NCI-H187 treated with DMSO at 0.1 percent for 48 hours (cell line): ENCODE results near the gene ACCS.
A peak's percentile ranks its signal among the peaks of the same experiment; 100 is the strongest.

Experiments
- DNase-seq: peaks from one replicate; lab custom pipeline; 2025; lab: John Stamatoyannopoulos, UW

The ACCS gene

DNA sequence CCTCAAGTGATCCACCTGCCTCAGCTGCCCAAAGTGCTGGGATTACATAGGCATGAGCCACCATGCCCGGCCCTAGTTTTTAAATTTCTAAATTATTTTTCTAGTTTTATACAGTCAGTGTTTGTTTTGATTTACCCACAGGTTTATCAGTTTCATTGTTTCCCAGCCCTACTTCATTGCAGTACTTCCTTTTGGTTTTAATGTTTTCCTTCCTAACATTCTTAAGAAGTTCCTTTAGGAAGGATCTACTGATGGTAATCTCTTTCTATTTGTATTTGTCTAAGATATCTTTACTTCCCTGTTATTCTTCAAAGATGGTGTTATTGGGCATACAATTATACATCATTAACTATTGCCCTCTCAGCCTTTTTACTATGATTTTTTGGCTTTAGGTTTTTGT lies 24.5 kb downstream of the ACCS start:
- DNase-seq: no peak

DNA sequence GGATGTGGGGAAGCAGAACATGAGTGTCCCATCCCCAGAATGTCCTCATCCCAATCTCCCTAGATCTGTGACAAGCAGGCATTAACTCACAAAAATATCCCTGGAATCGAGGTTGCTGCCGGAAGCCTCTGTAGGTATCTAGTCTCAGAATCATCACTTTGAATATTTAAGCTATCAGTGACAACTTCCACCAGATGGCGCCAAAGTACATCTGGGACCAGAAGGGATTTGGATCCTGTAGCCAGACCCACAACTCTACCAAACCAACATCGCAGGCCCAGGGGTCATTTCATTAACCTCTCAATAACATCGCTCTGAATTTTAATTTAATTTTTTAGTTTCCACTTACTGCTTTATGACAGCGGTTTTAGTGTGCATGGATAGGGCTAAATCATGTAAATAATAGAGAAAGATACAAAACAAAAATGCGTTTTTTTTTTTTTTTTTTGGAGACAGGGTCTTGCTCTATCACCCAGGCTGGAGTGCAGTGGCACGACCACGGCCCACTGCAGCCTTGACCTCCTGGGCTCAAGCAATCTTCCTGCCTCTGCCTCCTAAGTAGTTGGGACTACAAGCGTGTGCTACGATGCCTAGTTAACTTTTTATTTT lies 28.3 kb downstream of the ACCS start:
- peak; percentile 69 for DNase-seq

DNA sequence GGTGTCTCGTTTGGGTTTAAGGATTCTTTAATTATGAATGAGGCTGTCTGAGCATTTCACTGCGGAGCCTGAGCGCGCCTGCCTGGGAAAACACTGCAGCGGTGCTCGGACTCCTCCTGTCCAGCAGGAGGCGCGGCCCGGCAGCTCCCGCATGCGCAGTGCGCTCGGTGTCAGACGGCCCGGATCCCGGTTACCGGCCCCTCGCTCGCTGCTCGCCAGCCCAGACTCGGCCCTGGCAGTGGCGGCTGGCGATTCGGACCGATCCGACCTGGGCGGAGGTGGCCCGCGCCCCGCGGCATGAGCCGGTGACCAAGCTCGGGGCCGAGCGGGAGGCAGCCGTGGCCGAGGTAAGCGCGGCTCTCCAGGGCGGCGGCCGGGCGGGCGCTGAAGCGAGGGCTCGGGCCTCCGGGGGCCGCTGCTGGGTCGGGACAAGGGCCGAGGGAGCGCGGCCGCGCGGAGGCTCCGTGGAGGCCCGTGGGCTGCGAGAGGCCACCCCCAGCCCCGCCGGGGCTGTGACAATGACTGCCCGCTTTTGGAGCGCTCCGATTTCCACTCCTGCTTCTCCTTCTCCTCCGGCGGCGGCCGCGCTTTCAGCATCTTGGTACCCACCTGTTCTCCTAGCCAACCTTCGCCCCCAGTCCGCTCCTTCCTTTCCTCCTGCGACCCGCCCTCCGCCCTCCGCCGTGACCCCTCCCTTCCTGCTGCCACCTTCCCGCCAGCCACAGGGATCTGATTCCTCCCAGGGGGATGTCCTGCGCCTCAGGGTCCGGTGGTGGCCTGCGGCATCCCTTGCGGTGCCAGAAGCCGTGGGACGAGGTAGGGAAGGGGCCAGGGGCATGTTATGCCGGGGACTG lies 29.7 kb downstream of the ACCS start, which contains the start of gene EXT2:
Gene EXT2, plus strand, starts transcription at position 173 of the 854 bp plus-strand sequence. CDS start 12,035 bp downstream, outside the sequence.
- peak; percentile 56 for DNase-seq

DNA sequence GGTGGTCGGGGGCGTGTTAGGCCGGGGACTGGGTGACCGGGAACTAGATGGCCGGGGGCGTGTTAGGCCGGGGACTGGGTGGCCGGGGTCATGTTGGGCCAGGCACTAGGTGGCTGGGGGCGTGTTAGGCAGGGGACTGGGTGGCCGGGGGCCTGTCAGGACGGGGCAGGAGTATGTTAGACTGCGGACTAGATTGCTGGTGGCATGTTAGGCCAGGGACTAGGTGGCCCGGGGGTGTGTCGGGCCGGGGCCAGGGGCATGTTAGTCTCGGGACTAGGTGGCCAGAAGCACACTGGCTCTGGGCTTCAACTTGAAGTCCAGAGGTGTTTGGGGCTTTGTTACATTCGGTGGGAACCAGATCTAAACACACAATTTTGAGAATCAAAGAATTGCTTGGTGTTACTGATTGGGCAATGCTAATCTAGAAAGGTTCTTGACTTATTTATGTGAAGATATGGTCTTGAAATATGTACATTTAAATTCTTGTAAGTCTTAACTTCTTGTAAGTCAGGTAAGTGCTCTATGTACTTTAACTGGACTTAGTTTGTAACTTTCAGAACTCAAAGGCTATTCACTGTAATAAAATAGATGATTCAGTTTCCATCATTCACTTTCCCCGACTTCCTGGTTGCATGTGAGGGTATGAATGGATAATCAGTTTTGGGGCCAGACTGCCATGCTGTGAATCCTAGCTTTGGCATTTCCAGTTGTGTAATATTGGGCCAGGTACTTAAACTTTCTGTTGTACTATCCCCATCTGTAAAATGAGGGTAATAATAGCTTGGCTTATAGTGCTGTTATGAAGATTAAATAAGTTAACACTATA lies 30.5 kb downstream of the ACCS start:
- no peak for DNase-seq

DNA sequence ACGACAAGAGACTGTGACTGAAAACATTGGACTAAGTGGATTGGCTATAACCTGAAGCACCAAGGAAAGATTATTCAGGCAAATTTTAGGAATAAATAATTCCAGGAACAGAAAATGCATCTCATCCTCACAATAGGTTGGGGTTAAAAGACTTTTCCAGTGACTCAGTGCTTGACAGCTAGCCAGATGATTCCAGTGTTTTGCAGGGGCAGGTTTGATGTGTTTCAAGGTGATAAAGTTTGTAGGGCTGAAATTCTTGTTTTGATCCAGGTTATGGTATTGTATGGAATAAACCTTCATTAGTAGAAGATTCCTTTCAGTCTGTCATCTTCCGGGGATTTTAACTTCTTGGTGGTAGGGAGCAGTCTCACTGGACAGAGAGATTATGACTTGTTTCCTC lies 31.8 kb downstream of the ACCS start:
- no peak for DNase-seq

DNA sequence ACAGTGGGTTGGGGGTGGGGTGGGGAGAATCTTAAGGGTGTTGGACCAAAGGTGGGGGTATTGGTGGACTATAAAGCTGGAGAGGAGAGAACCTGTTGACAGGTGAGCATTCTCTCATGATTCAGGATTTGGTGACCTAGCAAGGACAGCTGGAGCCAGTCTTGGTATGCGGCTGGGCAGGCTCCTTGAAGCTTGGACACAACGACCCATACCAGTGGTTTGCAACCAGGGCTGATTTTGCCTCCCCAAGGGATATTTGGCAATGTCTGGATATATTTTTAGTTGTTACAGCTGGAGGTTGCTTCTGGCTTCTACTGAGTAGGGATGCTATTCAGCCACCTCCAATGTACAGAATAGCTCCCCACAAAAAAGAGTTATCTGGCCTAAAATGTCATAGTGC lies 35.0 kb downstream of the ACCS start:
- no peak for DNase-seq

DNA sequence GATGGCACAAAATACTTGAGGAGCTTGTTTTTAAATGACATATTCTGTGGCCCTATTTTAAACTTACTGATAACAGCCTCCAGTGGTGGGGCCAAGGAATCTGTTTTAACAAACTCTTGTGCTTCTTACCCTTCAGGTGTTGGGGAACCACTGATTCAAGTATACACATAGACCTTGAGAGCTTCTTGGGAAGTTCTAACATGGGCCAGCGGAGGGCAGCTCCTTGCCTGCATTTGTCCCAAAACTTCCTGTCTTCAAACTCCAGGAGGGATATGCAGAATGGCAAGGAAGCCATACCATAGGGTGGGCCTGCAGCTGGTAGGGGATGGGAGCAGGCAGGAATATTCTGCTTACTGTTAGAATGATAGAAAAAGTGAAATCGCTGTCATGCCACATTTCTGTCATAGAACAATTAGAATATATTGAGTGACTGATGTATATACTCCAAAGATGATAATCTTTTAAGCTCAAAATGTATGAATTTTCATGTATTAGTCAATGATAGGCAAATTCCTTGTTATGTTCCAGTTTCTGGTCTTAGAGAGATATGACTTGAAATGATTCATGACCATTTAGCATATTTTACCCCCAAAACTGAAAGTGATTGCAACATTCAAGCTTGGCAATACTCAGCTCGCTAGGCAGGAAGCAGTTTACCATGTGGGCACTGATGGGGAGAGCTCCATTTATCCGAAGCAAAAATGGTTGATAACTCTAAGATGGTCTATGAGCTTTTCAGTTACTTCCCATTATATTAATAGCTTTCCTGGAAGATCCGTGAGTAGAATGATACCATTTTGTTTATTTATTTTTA lies 38.6 kb downstream of the ACCS start:
- DNase-seq: no peak

DNA sequence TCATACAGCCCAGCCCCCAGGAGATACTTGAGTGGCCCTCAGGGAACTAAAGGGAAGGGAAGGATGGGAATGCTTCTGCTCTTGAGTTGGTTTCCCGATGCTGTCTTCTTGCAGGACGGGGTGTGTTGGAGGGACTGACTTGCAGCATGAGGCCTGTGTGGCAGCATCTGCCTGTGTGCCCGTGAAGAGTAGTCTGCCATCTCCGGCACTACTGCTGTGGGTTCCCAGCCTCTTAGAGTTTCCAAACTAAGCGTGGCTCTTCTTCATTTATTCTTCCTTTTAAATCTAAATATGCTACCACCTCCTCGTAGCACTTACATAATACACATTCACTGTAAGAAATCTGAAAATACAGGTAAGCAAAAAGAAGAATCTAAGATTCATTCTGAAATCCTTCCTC lies 42.2 kb downstream of the ACCS start:
- no peak for DNase-seq

DNA sequence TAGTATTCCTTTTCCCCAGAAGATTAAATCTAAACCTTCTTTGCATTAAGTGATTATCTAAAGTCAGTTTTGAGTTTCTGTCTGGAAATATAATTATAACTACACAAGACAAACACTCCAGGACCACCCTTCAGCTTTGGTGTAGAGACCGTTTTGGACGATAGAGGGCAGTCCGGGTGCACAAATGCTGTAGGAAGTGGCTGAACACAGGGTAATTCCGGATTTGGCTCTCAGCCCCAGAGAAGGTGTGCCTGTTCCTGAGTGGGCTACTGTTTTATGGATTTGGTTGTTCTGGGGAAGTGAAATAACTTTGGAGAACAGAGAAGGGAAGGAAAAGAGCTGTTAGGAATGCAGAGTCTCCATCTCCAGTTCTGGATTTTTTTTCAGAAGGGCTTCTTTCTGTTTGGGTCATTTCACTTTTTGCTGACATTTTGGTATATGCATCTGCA lies 44.2 kb downstream of the ACCS start:
- no peak for DNase-seq

DNA sequence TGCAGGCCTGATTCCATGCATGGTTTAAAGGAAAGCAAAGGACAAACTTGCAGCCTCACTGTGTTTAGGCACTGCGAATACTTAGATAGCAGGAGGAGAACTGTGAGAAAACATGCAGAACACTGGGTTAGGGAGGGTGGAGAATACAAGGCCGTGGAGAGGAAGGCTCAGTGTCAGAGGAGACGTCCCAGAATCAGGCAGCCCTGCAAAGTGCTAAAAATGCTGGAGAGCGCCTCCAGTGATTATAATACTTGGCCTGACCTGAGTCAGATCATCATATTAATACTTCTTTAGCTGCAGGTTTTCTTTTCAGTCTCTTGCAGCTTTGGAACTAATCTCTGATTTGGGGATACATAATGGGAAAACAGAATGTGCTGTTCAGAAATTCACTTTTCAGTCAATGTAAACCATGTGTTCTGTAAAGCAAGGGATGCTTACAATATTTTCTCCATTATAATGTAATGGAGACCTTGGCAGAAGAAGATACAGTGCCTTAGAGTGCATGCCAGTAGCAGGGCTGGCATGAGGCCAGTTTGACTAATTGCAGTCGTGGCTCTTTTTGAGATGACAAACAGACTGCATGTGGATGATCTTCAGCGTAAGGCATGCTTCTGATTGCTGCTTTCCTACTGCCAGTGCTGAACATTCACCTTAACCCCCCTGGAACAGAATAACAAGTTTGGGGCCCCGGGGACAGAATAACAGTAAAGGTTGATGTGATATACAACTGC lies 46.2 kb downstream of the ACCS start:
- DNase-seq: no peak

DNA sequence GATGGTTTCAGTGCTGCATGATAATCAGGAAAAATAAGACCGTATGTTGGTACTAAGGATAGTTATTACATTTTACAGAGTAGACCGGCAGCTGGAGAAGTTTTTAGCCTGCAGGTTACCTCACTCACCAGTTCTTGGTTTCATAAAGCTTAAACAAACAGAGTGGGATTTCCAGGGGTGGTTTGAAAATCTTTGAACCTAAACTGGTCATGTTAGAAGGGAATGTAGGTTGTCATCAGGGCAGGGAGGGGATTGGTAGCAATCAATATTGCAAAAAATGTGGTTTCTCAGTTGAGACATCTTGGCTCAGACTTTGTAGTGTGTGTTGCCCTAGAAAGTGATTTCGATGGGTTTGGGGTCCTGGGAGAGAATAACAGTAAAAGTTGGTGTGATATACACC lies 46.9 kb downstream of the ACCS start:
- no peak for DNase-seq

DNA sequence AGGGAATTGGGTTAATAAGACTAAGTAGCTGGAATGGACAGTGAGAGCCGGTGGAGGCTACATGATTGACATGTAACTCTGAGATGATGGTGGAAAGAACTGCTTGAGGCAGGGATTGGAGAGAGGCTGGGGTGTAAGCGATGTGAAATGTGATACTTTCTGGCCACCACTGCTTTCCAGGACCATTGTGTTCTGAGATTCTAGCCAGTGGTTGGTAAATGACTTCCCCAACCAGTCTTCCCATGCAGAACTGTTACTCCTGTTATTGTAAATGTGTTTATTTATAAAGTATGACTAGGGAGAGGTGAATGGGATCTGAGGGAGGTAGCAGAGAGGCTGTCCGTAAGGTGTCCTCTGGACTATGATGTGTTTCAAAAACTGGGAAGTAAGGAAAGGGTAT lies 47.5 kb downstream of the ACCS start:
- no peak for DNase-seq

DNA sequence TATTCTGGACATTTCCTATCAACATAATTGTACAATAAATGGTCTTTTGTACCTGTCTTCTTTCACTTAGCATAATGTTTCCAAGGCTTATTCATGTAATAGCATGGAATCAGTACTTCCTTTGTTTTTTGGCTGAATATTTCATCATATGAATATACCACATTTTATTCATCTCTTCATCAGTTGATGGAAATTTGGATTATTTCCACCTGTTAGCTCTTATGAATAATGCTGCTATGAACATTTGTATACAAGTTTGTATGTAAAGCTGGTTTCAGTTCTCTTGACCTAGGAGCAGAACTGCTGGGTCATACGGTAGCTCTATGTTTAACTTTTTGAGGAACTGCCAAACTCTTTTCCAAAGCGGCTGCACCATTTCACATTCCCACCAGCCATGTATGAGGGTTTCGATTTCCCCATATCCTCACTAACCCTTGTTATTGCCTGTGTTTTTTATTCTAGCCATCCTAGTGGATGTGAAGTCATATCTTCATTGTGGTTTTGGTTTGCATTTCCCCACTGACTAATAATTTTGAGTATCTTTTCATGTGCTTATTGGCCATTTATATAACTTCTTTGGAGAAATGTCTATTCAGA lies 50.3 kb downstream of the ACCS start:
- no peak for DNase-seq

DNA sequence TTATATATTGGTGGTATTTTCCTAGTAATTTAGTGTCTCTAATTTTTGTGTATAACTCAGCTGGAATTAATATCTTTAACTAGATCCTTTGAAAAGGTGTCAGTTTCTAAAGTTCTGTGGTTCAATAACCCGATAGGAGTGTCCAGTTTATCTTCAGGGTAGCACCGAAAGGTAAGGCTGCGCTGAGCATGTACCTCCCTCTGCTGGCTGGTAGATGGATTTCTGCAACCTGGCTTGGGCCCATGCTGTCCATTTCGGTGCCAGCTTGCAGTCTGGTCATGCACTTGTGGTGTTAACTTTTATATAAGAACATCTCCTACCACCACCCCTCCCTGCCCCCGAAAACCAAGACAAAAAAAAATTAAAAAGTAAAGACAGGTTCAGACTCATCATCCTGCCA lies 54.1 kb downstream of the ACCS start:
- DNase-seq: no peak

DNA sequence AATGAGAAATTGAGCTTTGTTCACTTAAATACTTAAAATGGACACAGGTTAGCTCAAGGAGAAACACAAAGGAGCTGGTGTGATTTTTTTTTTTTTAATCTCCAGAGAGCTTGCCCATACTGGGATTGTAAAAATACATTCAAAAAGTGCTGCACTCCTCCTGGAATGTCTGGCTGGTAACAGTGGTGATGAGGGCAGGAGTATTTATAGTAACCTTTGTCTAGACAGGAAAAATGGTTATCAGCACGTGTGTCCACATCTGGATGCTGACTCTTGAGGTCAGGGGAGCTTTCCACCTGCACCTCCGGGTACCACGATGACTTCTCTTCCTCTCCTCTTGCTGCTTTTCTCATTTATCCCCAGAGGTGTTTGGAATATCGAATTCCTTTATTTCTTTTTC lies 59.5 kb downstream of the ACCS start:
- DNase-seq: no peak

DNA sequence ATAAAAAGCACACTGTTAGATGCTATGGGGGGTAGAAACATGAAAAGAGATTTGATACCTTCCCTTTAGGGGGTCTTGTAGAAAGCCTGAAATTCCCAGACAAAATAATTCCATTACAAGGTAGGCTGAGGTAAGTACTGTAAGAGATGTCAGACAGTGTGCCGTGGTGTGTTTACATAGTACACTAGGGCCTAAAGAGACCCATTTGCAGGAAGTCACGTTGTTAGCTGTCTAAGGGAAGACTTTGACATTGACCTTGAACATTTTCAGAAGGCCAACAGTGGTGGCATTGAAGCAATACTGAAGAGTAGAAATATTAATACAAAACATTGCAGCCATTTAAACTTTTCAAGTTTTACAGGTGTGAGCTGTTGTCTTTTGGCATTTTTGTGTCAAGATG lies 60.2 kb downstream of the ACCS start:
- no peak for DNase-seq

DNA sequence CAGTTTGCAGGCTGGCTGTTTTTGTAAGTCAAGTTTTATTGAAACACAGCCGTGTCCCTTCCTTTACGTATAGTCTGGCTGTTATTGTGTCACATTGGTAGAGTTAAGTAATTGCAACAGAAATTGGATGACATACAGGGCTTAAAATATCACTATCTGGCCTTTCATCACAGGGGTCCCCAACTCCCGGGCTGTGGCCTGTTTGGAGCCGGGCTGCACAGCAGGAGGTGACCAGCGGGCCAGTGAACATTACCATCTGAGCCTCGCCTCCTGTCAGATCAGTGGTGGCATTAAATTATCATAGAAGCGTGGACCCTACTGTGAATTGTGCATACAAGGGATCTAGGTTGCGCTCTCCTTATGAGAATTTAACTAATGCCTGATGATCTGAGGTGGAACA lies 61.1 kb downstream of the ACCS start:
- no peak for DNase-seq

DNA sequence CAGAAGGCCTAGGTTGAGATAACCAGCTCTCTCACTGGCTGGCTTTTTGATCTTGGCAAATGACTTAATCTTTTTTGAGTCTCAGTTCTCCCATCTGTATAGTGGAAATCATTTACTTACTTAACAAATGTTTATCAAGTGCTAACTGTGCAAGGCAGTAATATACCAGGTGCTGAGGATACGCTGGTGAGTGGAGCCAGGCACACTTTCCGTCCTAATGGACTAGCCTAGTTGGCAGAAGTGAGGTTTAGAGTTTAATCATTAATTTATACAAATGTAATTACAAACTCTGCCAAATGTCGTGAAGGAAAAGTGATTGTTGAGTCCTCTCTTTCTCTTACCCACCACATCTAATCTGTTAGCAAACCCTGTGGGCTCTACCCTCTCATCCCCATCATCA lies 62.7 kb downstream of the ACCS start:
- no peak for DNase-seq

DNA sequence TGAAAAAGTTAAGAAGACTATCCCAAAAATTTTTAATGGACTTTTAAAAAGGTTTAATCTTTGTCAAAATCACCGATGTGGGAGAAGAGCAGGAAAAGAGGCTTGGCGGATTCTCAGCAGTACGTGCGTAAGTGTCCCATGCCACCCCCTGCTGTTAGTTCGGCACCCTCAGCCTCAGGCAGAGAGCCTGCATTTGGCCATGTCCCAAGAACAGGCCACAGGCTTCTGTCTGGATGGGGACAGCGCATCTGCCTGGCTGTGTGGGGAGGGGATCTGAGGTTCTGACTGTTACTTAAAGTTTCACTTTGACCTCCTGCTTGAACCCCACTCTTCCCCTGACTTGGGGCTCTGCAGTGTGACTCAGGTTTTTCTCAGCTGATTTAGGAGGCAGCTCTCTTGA lies 64.7 kb downstream of the ACCS start:
- no peak for DNase-seq

DNA sequence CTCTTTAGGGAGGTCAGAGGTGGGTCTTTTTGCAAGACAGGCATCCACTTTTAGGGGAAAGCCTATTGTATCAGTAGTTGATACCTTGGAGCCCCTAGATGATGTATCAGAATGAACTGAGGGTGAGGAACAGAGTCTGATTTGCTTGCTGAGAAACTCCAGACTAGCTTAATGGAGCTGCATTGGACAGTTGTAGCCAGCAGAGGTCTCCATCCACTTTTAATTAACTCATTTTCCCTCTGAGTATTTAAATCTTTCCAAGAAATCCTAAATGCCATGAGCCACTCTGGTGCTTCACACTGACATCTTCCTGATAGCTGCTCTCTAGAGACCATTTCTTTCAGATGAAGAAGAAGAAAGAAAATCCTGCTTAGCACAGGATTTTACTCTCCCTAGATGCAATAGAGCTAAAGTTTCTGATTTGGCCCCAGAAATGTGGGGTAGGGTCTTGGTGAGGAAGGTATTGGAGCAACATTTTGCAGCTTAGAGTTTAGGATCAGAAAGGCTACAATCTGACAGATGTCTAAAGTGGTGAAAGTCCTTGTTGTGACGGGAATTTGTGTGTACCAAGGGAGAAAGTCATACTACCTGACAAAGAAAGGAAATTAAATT lies 67.4 kb downstream of the ACCS start:
- DNase-seq: no peak
